Neural crest cell (in vitro differentiated cells): ENCODE measurements around the gene EBP. TPM values are rescaled to one million over a fixed set of nuclear protein-coding genes. Genes with fewer than 3 reads are reported as not detected.
"Not testable (repeated sequence)": the region's sequence is repeated elsewhere in the genome, so short reads cannot be mapped to it uniquely, and the experiment has no call there.

Source experiments
- DNase-seq: peaks from one replicate; pipeline ENCODE4 v3.0.0; 2021; ENCODE audit warnings: low read depth, mixed read lengths, low spot score
- H3K27ac Mint-ChIP-seq: one replicate; pipeline ENCODE4 v1.8.0; 2021; ENCODE audit warnings: mild to moderate bottlenecking, mixed read lengths; ENCODE audit not compliant: unreplicated experiment
- H3K27me3 Mint-ChIP-seq: 2 replicates; pipeline ENCODE4 v1.8.0; 2021; ENCODE audit warnings: low read depth, mild to moderate bottlenecking, mixed read lengths
- H3K36me3 Mint-ChIP-seq: 2 replicates; pipeline ENCODE4 v1.8.0; 2021; ENCODE audit warnings: low read depth, mild to moderate bottlenecking, mixed read lengths
- H3K4me1 Mint-ChIP-seq: 2 replicates; pipeline ENCODE4 v1.8.0; 2021; ENCODE audit warnings: mixed read lengths
- H3K4me3 Mint-ChIP-seq: one replicate; pipeline ENCODE4 v1.8.0; 2021; ENCODE audit warnings: mild to moderate bottlenecking, mixed read lengths
- H3K9me3 Mint-ChIP-seq: 2 replicates; pipeline ENCODE4 v1.8.0; 2021; ENCODE audit warnings: mixed read lengths
- CTCF ChIP-seq: fragments of 200-600 bp; sonication (generic); conservative IDR thresholded peaks from 2 replicates; pipeline ENCODE4 v1.5.0; 2021; ENCODE audit warnings: antibody characterized with exemption, mild to moderate bottlenecking
- total RNA-seq: library from RNA; stranded (reverse); gene quantifications from 2 replicates; pipeline ENCODE4 v1.2.1, GENCODE V29; 2021

EBP gene
- total RNA-seq, 1 donor from 2014 or later, result 168 TPM

GRCh38 chrX:48514868-48515460, 6.6 kb upstream of the EBP start:
- H3K36me3 Mint-ChIP-seq, result peaks cover 6% of the 10 kb centered on the region
- no peak overlapping the region for H3K27ac Mint-ChIP-seq
- no peaks in the 10 kb centered on the region for H3K9me3 Mint-ChIP-seq
- no peak overlapping the region for H3K4me3 Mint-ChIP-seq
- H3K27me3 Mint-ChIP-seq, result no peaks in the 10 kb centered on the region
- peaks cover 5% of the 10 kb centered on the region for H3K4me1 Mint-ChIP-seq
- no peak for DNase-seq
- TF ChIP-seq CTCF, result no peak

- Mint-ChIP-seq H3K4me3 (no peak overlapping the region), H3K36me3 (peaks cover 8% of the 10 kb centered on the region)
Measured at GRCh38 chrX:48515842-48516241, 5.8 kb upstream of the EBP start.

GRCh38 chrX:48516285-48516684, 5.3 kb upstream of the EBP start:
- no peak overlapping the region for H3K4me3 Mint-ChIP-seq
- DNase-seq, result no peak
- H3K36me3 Mint-ChIP-seq, result peaks cover 11% of the 10 kb centered on the region
- H3K27me3 Mint-ChIP-seq, result no peaks in the 10 kb centered on the region
- peaks cover 8% of the 10 kb centered on the region for H3K4me1 Mint-ChIP-seq
- TF ChIP-seq CTCF, result no peak
- no peak overlapping the region for H3K27ac Mint-ChIP-seq
- H3K9me3 Mint-ChIP-seq, result peaks cover 3% of the 10 kb centered on the region

More at GRCh38 chrX:48515842-48516241, 5.8 kb upstream of the EBP start:
- H3K27ac Mint-ChIP-seq, result no peak overlapping the region
- H3K27me3 Mint-ChIP-seq, result no peaks in the 10 kb centered on the region
- no peak for DNase-seq
- H3K9me3 Mint-ChIP-seq, result peaks cover 3% of the 10 kb centered on the region
- no peak for TF ChIP-seq CTCF
- H3K4me1 Mint-ChIP-seq, result peaks cover 3% of the 10 kb centered on the region

GRCh38 chrX:48516987-48517386, 4.6 kb upstream of the EBP start:
- H3K36me3 Mint-ChIP-seq, result peaks cover 11% of the 10 kb centered on the region
- H3K27me3 Mint-ChIP-seq, result no peaks in the 10 kb centered on the region
- TF ChIP-seq CTCF, result no peak
- no peak overlapping the region for H3K27ac Mint-ChIP-seq
- no peak overlapping the region for H3K4me3 Mint-ChIP-seq
- peaks cover 3% of the 10 kb centered on the region for H3K9me3 Mint-ChIP-seq
- no peak for DNase-seq
- H3K4me1 Mint-ChIP-seq, result peaks cover 11% of the 10 kb centered on the region

GRCh38 chrX:48519481-48519880, 2.1 kb upstream of the EBP start:
- H3K9me3 Mint-ChIP-seq, H3K4me3 Mint-ChIP-seq, DNase-seq, H3K27ac Mint-ChIP-seq, H3K27me3 Mint-ChIP-seq: not testable (repeated sequence)
- Mint-ChIP-seq H3K4me1 (peaks cover 16% of the 10 kb centered on the region), H3K36me3 (peaks cover 15% of the 10 kb centered on the region)

GRCh38 chrX:48520455-48520854, 1.2 kb upstream of the EBP start:
- Mint-ChIP-seq H3K4me1 (peaks cover 16% of the 10 kb centered on the region), H3K4me3 (peak overlapping the region; percentile 90), H3K27ac (peak overlapping the region; percentile 19), H3K27me3 (no peaks in the 10 kb centered on the region), H3K9me3 (peaks cover 3% of the 10 kb centered on the region), H3K36me3 (peaks cover 15% of the 10 kb centered on the region)
- DNase-seq, result no peak
- TF ChIP-seq CTCF, result no peak
